Stimulated activated CD4-positive, alpha-beta T cell treated with anti-CD3 and anti-CD28 coated beads, Interleukin-2, amount 100 ng/mL, for 4 hours (primary cell): ENCODE results near the gene ALG8.
"Not testable (repeated sequence)": the region's sequence is repeated elsewhere in the genome, so short reads cannot be mapped to it uniquely, and the experiment has no call there.

Source experiments
- DNase-seq: peaks from one replicate; pipeline ENCODE4 v3.0.0-alpha.2; 2020; ENCODE audit warnings: low read depth

ALG8 gene

DNA sequence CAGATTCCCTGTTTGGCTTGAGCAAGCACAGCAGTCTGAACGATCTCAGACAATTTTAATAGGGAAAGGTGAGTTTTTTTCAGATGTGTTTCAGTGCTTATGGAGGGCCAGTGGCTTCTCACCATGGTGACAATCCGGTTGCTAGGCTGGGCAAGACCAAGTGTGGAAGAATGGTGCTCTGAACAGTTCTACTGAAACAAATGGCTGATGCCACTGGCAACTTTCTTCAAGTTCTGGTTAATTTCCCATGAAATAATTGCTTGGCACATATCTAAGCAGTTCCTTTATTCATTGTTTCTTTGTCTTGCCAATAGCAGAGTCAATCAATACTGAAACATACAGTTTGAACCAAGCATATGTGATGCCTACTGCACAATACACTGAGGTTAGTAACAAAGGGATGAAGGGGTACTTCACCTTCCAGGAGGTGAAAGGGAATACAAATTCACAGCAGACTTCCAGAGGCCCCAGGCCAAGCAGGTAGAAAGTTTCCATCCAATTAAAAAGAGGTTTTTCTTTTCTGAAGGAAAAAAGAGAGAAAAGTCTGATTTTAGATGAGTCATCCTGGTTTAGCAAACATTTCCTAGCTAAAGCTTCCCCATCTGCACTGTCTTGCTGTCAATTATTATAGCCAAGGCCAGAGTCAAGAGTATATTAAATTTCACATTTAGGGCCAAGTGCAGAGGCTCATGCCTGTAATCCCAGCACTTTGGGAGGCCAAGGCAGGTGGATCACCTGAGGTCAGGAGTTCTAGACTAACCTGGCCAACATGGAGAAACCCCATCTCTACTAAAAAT lies 38.6 kb downstream of the ALG8 start:
- no peak for DNase-seq

DNA sequence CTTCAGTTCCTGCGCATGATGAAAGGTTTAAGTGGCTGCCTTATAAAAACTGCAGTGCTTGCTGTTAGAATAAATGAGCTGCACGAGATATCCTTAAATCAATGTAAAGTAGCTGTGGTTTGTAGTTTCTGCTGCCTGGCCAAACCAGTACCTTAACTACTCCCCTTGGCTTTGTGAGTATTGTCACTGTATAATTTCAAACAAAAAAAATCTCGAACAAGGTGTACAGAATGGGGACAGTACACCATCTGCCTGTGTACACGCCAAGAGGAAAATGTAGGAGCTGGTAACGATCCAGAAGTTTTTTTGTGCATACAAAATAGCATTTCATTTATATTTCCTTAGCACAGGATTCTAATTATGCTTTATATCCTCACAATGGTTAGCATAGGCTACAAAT lies 39.2 kb downstream of the ALG8 start:
- DNase-seq, result no peak

DNA sequence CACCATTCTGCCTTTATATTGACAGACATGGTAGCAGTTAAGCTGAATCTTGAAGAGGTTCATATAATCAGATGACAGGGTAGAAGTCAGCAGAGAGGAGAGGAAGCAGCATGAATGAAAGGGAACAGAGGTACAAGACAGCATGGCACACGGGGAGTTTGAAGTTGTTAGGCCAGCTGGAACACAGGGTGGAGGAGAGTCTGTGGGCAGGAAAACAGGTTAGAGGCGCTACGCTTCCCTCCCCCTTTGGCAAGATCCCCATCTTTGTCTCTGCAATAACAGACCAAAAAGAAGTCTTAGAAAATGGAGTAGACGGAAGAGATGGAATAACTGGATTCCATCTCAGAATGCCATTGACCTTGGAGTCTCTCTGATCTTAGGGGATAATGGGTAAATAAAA lies 39.8 kb downstream of the ALG8 start:
- DNase-seq, result no peak

DNA sequence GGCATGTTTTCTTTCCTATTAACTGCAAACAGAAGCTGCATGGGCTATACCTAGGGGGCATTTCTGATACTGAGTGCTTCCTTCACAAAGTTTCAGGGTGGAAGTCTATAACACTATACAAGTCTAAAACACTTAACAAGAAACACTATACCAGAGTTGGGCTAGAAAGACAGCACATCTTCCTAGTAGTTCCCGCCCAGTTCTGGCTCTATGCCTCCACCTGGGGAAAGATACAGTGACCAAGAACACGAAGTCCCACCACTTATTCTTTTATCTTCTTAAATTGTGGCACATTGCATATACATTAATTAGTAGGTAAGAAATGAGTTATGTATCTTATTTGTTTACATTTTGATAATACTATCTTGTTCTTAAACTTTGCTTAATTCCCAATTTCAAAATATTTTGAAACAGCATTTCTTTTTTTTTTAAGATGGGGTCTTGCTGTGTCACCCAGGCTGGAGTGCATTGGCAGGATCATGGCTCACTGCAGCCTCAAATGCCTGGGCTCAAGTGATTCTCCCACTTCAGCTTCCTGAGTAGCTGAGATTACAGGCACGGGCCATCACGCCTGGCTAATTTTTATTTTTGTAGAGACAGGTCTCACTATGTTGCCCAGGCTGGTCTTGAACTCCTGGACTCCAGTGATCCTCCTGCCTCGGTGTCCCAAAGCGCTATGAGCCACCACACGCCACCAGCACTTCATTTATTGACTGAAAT lies 41.6 kb downstream of the ALG8 start:
- no peak for DNase-seq

DNA sequence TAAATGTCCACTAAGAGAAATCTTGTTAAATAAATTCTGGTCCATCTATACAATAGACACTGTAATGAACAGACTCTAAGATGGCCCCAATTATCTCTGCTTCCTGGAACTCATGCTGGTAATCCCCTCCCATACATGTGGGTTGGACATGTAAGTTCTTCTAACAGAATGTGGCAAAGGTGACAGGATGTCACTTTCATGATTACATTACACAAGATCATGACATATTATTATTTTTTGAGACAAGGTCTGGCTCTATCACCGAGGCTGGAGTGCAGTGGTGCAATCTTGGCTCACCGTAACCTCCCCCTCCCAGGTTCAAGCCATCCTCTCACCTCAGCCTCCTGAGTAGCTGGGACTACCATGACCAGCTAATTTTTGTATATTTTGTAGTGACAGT lies 45.2 kb downstream of the ALG8 start:
- DNase-seq, result no peak

DNA sequence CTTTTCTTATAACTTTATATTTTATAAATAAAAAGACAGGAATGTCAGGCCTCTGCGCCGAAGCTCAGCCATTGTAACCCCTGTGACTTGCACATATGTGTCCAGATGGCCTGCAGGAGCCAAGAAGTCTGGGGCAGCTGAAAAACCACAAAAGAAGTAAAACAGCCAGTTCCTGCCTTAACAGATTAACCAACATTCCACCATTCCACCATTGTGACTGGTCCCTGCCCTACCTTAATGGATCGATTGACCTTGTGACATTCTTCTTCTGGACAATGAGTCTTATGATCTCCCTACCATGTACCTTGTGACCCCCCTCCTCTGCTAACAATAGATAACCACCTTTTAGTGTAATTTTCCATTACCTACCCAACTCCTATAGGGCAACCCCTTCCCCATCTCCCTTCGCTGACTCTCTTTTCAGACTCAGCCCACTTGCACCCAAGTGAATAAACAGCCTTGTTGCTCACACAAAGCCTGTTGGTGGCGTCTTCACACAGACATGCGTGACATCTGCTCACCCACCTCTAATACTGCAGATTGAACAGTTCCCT lies 52.8 kb downstream of the ALG8 start:
- not testable (repeated sequence) for DNase-seq

DNA sequence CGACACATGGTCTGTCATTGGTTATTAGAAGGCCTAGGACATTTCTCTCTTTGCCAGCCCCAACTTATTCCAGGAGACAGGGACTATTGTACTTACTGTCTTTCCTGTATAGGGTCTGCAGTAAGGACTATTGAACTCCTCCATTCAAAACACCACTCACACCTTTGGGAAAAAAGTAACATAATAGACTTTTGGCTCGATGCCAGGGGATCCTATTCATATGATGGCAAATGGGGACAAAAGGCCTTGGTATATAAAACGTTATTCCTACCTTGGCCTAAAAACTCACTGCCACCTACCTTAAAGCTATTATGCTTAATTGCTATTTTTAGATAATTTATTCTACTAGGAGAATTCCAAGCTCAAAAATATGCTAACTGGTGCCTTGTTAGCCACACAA lies 53.5 kb downstream of the ALG8 start:
- DNase-seq, result no peak

DNA sequence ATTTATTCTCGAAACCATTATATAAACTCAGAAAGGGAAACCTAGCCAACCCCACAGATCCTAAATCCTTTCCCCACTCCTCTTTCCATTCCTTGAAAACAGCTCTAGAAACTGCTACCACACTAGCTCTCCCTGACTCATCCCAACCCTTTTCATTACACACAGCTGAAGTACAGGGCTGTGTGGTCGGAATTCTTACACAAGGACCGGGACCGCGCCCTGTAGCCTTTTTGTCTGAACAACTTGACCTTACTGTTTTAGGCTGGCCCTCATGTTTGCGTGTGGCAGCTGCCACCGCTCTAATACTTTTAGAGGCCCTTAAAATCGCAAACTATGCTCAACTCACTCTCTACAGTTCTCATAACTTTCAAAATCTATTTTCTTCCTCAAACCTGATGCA lies 54.9 kb downstream of the ALG8 start:
- DNase-seq, result not testable (repeated sequence)

DNA sequence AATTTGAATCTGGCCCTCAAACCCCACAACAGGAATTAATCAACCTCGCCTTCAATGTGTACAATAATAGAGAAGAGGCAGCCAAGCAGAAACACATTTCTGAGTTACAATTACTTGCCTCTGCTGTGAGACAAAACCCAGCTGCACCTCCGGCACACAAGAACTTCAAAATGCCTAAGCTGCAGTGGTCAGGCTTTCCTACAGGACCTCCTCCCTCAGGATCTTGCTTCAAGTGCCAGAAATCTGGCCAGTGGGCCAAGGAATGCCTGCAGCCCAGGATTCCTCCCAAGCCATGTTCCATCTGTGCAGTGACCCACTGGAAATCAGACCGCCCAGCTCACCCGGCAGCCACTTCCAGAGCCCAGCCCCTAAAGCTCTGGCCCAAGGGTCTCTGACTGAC lies 56.4 kb downstream of the ALG8 start:
- DNase-seq, result no peak

DNA sequence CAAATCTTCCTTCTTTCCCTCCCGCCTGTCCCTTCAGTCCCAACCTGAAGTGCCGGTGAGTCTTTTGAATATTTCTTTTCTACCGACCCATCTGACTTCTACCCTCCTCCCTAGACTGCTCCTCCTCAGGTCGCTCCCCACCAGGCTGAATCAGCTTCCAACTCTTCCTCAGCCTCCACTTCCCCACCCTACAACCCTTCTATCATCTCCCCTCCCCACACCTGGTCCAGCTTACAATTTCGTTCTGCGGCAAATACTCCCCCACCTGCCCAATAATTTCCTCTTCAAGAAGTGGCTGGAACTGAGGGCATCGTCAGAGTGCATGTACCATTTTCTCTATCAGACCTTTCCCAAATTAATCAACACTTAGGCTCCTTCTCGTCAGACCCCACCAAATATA lies 57.3 kb downstream of the ALG8 start:
- DNase-seq, result no peak

DNA sequence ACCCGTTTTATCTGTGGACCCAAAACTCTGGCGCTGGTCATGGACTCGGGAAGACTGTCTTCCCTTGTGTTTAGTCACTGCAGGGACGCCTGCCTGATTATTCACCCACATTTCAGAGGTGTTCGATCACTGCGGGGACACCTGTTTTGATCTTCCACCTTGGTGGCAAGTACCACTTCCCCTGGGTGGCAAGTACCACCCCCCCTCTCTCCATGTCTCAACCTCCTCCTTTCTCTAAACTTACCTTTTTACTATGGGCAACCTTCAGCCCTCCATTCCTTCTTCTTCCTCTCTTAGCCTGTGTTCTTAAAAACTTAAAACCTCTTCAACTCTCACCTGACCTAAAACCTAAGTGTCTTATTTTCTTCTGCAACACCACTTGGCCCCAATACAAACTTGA lies 57.8 kb downstream of the ALG8 start:
- DNase-seq, result no peak

DNA sequence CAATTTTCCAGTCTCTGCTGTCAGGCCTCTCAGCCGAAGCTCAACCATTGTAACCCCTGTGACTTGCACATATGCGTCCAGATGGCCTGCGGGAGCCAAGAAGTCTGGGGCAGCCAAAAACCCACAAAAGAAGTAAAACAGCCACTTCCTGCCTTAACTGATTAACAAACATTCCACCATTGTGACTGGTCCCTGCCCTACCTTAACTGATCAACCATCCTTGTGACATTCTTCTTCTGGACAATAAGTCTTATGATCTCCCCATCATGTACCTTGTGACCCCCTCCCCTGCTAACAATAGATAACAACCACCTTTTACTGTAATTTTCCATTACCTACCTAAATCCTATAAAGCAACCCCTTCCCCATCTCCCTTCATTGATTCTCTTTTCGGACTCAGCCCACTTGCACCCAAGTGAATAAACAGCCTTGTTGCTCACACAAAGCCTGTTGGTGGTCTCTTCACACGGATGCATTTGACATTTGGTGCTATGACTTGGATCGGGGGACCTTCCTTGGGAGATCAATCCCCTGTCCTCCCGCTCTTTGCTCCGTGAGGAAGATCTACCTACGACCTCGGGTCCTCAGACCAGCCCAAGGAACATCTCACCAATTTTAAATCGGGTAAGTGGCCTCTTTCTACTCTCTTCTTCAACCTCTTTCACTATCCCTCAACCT lies 58.5 kb downstream of the ALG8 start:
- no peak for DNase-seq

DNA sequence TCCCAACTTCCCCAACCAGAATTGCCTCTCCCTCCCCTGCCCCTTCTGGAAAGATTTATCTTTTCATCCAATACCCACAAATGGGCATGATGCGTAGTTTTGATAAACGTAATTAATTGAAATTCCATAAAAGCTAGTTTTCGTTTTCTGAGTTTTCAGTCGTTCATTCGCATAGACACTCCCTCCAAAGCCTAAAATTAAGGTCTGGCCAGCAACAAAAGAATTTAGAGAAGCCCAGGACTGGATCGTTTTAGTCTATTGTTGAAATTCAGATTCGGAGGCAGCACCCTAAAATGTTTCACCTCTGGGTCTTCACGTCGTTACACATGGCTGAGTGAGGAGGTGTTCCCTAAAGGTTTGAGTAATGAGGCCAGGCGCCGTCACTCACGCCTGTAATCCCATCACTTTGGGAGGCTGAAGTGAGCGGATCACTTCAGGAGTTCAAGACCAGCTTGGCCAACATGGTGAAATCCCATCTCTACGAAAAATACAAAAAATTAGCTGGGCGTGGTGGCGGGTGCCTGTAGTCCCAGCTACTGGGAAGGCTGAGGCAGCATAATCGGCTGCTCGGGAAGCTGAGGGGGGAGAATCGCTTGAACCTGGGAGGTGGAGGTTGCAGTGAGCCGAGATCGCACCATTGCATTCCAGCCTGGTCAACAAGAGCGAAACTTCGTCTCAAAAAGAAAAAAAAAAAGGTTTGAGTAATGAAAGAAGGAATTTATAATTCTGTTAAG lies 59.2 kb downstream of the ALG8 start:
- DNase-seq, result no peak

DNA sequence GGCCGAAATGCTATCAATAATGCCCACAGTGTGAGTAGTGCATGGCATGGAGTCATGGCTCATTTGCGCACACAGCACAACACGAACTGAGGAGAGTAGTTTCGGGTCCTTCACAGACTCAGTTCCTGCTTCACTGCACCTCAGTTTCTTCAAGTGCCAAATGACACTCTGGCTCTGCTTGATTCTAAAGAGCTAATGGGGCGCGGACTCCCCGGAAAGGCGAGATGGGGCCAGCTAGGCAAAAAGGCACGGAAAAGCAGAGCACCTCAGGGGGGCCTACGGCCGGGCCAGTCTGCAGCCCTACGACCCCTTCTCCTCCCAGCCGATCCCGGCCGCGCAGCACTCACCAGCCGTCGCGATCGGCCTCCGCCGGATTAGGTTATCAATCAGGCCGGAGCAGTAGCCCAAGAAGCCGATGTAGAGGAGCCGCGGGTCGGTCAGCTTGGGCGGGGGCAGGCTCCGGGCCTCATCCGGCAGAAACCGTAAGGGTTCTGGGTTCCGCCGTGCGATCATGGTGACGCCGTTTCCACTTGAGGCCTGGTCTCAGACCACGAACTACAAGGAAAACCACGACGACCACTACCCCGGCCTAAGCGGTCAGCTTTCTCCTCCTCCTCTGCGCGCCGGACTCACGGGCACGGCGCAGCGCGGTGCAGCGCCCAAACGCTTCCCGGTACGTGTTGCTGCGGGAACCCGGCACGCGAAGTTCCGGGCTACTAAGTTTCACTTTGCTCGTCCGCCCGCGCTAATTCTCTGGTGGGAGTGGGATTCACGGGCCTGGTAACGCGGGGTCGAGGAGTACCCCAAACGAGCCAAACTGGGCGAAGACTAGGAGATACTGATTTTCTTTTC lies 60.0 kb downstream of the ALG8 start, which contains the start of gene NDUFC2:
TSS of gene NDUFC2 (minus strand) at position 631 of the 852 bp plus-strand sequence. CDS start at position 513, 118 bp downstream.
- peak; percentile 53 for DNase-seq

DNA sequence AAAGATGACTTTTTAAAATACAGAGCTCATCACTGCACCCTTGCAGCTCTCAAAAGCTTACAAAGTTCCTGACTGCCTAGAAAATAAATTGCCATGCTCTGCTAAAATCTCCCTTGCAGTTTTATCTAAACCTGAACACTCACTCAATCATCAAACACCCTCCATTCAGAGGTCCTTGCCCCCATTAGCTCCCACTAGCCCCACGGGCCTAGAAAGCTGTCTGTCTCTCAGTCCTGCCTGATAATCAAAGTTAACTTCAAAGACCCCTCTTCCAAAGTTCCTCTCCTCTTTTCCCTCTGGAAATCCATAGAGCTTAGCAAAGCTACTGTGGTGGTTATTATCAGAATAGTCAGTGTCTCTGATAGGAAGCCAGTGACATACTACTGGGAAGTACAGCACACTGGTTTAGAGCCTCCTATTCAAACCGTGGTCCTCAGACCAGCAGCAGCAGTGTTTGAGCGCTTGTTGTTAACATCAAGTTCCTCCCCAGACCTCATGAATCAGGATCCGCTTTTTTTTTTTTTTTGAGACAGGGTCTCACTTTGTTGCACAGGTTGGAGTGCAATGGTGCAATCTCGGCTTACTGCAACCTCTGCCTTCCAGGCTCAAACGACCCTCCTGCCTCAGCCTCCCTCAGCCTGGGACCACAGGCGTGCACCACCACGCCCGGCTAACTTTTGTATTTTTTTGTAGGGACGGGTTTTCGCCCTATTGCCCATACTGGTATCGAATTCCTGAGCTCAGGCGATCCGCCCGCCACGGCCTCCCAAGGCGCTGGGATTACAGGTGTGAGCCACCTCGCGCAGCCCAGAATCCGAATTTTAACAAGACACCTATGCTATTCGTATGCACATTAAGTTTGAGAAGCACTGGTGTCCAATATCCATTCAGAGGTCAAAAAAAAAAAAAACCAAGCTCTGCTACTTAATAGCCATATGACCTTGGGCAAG lies 60.9 kb downstream of the ALG8 start:
- DNase-seq, result no peak

DNA sequence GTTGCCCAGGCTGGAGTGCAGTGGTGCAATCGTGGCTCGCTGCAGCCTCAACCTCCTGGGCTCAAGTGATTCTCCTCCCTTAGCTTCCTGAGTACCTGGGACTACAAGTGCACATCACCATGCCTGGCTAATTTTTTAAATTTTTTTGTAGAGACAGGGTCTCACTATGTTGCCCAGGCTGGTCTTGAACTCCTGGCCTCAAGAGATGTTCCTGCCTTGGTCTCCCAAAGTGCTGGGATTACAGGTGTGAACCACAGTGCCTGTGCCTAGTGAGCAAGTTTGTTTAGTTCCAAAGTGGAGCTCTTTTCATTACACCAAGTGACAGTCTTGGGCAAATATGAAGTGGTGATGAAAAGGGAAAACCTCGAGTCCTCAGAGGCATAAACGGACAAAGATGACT lies 61.8 kb downstream of the ALG8 start:
- DNase-seq, result not testable (repeated sequence)

DNA sequence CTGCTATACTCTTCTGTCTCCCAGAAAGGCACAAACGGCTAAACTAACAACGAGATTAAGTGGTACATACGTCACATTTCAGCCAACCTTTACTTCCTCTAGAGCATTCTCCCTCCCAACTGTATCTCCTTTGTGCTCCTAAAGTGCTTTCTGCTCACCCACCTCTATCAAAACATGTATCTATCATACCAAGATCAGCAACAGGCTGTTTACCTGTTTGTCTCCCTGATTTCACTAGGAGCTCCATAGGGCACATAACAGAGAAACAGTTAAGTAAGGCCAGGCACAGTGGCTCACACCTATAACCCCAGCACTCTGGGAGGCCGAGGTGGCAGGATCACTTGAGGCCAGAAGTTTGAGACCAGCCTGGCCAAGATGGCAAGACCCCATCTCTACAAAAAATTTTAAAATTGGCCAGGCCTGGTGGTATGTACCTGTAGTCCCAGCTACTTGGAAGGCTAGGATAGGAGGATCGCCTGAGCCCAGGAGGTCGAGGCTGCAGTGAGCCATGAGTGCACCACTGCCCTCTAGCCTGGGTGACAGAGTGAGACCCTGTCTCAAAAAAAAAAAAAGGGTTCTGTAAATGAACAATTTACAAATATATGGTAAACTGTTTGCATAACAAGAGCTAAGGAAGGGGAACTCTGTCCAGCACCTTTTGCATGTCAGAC lies 62.6 kb downstream of the ALG8 start:
- no peak for DNase-seq

DNA sequence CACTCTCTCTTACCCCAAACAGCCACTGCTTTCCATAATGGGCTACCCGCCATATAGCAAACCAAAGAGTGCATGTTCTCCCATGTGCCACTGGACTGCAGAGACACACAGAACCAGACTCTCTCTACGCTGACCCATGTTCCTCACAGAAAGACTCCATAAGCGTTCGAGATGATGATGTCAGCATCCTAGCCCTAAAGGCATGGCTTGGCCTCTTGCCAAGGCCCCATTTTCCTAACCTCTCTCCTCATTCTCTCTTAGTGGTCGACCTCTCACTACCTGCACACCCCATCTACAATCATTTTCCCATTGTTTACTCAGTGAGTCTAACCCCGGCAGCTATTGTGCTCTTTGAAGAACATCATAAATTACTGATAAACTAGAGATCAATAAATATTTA lies 64.7 kb downstream of the ALG8 start:
- DNase-seq, result no peak

DNA sequence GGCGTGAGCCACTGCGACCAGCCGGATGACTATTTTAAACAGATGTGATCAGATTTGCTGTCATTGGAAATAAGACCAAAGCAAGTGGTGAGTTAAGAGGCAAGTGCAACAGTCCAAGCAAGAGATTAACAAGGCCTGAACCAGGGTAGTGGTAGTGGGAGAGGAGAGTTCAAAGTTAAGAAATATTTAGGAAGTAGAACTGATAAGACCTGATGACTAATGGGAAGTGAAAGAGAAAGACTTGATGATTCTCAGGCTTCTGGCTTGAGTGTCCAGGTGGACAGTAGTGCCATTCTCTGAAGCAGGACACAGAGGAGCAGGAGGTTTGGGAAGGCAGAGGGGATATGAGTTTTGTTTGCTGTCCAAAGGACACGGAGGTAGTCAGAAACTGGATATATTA lies 67.0 kb downstream of the ALG8 start:
- DNase-seq, result no peak
